Heart left ventricle (tissue), 16 donors: ENCODE results near the gene RPTOR. TPM values are rescaled to one million over a fixed set of nuclear protein-coding genes. Genes with fewer than 3 reads are reported as not detected.

Experiments
- ATAC-seq, 4 donors: fragments of 200-7000 bp; cut with Tn5 transposase; one replicate each; pipeline ENCODE4 v1.9.1; 2020 to 2022; ENCODE audit warnings: moderate library complexity in 4 of 4, mild to moderate bottlenecking in 3 of 4, moderate number of reproducible peaks in 1 of 4
- DNase-seq, 5 donors: peaks; one replicate each; pipeline ENCODE4 v3.0.0-alpha.2; 2020
- H3K27ac ChIP-seq, 12 donors: fragments of 200-600 bp; sonication (generic) in 4 of 12; one replicate each; pipeline versions ENCODE4 v1.5.0 to v1.8.0; 2016 to 2022; ENCODE audit warnings: mild to moderate bottlenecking in 2 of 12
- H3K27me3 ChIP-seq, 9 donors: fragments of 200-600 bp; sonication (generic) in 2 of 9; one replicate each; pipeline versions ENCODE4 v1.5.1 to v1.8.0; 2016 to 2022; ENCODE audit warnings: mild to moderate bottlenecking in 3 of 9
- H3K36me3 ChIP-seq, 9 donors: fragments of 200-600 bp; sonication (generic) in 2 of 9; one replicate each; pipeline versions ENCODE4 v1.5.0 to v1.8.0; 2018 to 2022; ENCODE audit warnings: mild to moderate bottlenecking in 2 of 9
- H3K4me1 ChIP-seq, 12 donors: fragments of 200-600 bp; sonication (generic) in 4 of 12; one replicate each; pipeline versions ENCODE4 v1.5.0 to v1.8.0; 2016 to 2022; ENCODE audit warnings: mild to moderate bottlenecking in 3 of 12
- H3K4me3 ChIP-seq, 12 donors: fragments of 200-600 bp; sonication (generic) in 4 of 12; one replicate each; pipeline versions ENCODE4 v1.5.0 to v1.8.0; 2017 to 2022; ENCODE audit warnings: mild to moderate bottlenecking in 9 of 12, moderate library complexity in 4 of 12
- H3K9me3 ChIP-seq, 12 donors: fragments of 200-600 bp; sonication (generic) in 4 of 12; one replicate each; pipeline versions ENCODE4 v1.5.0 to v1.8.0; 2016 to 2022; ENCODE audit warnings: mild to moderate bottlenecking in 1 of 12
- CTCF ChIP-seq, 12 donors: fragments of 200-600 bp; sonication (generic) in 4 of 12; IDR thresholded peaks; one replicate each; pipeline versions ENCODE4 v1.5.0 to v1.8.0; 2018 to 2022; ENCODE audit warnings: antibody characterized with exemption in 12 of 12, mild to moderate bottlenecking in 5 of 12
- POLR2A ChIP-seq, 2 donors: fragments of 450-650 bp; IDR thresholded peaks; one replicate each; pipeline ENCODE4 v1.6.1; 2017; ENCODE audit warnings: antibody characterized with exemption in 2 of 2, mild to moderate bottlenecking in 2 of 2, moderate library complexity in 2 of 2
- WGBS, 4 donors: extraction: QIAGEN DNeasy Blood & Tissue Kit in 2 of 4; methylation state at CpG; one replicate each; pipeline versions ENCODE4 v1.1.5 to v1.1.7; 2013 to 2018; 5-methylcytosine and 5-hydroxymethylcytosine counted together
- intact Hi-C, 10 donors: fragments of 100-400 bp; cut with DNase I; formaldehyde crosslinking; loops; one replicate each; pipeline versions ENCODE4 v1.11.1 to v1.14.2; 2022
- polyA plus RNA-seq, 2 donors: library from polyadenylated mRNA; stranded (reverse); fragments of 200-250 nt; gene quantifications; one replicate each; pipeline ENCODE4 v1.2.3, GENCODE V29; 2013
- total RNA-seq, 9 donors: library from RNA; depleted of rRNA in 2 of 9; stranded (reverse); fragments of >200 nt in 2 of 9; fragmentation: NEBNext Ultra II Directional in 3 of 9; extraction: Animal tissue kit (Norgen Biotek cat#: 25700) in 3 of 9; gene quantifications; one replicate each; pipeline versions ENCODE4 v1.1.0 to v1.2.4, GENCODE V29; 2016 to 2023
- donor health status: ischemic (EF 13 %, LVEDD 7.1; RV severe dilation, severe dysfunction).
- donor health status: healthy with polysubstance abuse.
- donor health status: DM: no; HTN: yes; CAD: no.
- donor health status: DM: no; HTN: no; CAD: no.
- donor health status: ischemic (EF 25% LVEDD 6.9; RV normal size, moderate dysfunction).
- donor health status: ischemic (EF 25% LVEDD 5.7; RV mildly dilated, moderate dysfunction).
- donor health status: healthy.
- donor health status: DM: yes; HTN: yes; CAD: no.
- donor health status: ischemic (EF 35%, LVEDD 5.7; RV mildly dilated, moderate dysfunction).
- donor health status: nonischemic (EF 11% LVEDD 7.7; RV severe dilation, severe dysfunction).
- donor health status: DM: yes; HTN: yes; CAD: no.
- donor health status: PGD.
- donor health status: ischemic (EF 29% LVEDD 5.4; RV normal size, mild dysfunction).
- donor health status: nonischemic (EF 23%, LVEDD 6.1; RV moderate dilation, normal function).

RPTOR gene
- total and polyA plus RNA-seq, 11 donors = 14.7 to 31.7 (median 26.0) TPM

- H3K4me3 ChIP-seq = no peak overlapping the region
- H3K27ac ChIP-seq = peak overlapping the region in 2 of 12 donors; percentile 31 to 63
- ATAC-seq (peak; percentile 67 to 86 (median 80)), DNase-seq (peak; percentile 66 to 82 (median 79))
- H3K4me1 ChIP-seq = peaks cover 0 to 43% (median 10%) of the 10 kb centered on the region in 12 donors
- TF ChIP-seq POLR2A (IDR thresholded peaks at IDR 0.05) (no peak), CTCF (IDR thresholded peaks at IDR 0.05) (peak in 4 of 12 donors; percentile 5 to 28 (median 20))
- WGBS, 4 donors = 64 to 67% (median 66%) methylated on average over 33 to 40 of the region's 40 CpGs
- H3K36me3 ChIP-seq = peaks cover 0 to 25% (median 3%) of the 10 kb centered on the region in 9 donors
- no peaks in the 10 kb centered on the region for H3K9me3 ChIP-seq
- no peaks in the 10 kb centered on the region for H3K27me3 ChIP-seq
- intact Hi-C loops = loop anchor here in 1 of 10 donors (10.0 kb wide), 1 partner anchor 434 kb away; no protein-coding TSS in a partner anchor
These were observed 314.6 kb downstream of the RPTOR start for GRCh38 chr17:80859002-80859941.

- Histone ChIP-seq H3K4me3 (no peak overlapping the region), H3K4me1 (peaks cover 0 to 43% (median 10%) of the 10 kb centered on the region in 12 donors), H3K27ac (peak overlapping the region in 1 of 12 donors; percentile 63), H3K36me3 (peaks cover 0 to 24% (median 3%) of the 10 kb centered on the region in 9 donors), H3K9me3 (no peaks in the 10 kb centered on the region), H3K27me3 (no peaks in the 10 kb centered on the region)
- no peak for TF ChIP-seq CTCF (IDR thresholded peaks at IDR 0.05)
- no peak for TF ChIP-seq POLR2A (IDR thresholded peaks at IDR 0.05)
- intact Hi-C loops = loop anchor here in 3 of 10 donors (10.0 kb wide), 4 partner anchors 105 to 435 kb away; no protein-coding TSS in a partner anchor
- DNase-seq (no peak), ATAC-seq (no peak)
- 96% methylated on average over 15 to 20 of the region's 20 CpGs for WGBS, 4 donors
These were observed 315.5 kb downstream of the RPTOR start for GRCh38 chr17:80860101-80860671.

- H3K27me3 ChIP-seq = no peaks in the 10 kb centered on the region
- no peak overlapping the region for H3K4me3 ChIP-seq
- TF ChIP-seq POLR2A (IDR thresholded peaks at IDR 0.05) = no peak
- TF ChIP-seq CTCF (IDR thresholded peaks at IDR 0.05) = no peak
- no peak for ATAC-seq
- H3K4me1 ChIP-seq = peaks cover 0 to 39% (median 10%) of the 10 kb centered on the region in 12 donors
- 78 to 85% (median 82%) methylated on average over 11 of the region's 11 CpGs for WGBS, 4 donors
- peak overlapping the region in 2 of 12 donors; percentile 5 to 13 for H3K27ac ChIP-seq
- no peaks in the 10 kb centered on the region for H3K9me3 ChIP-seq
- no peak for DNase-seq
- H3K36me3 ChIP-seq = peaks cover 0 to 17% (median 0%) of the 10 kb centered on the region in 9 donors
- intact Hi-C loops = loop anchor here in 3 of 10 donors (10.0 kb wide), 4 partner anchors 104 to 436 kb away; no protein-coding TSS in a partner anchor
These were observed 316.2 kb downstream of the RPTOR start for GRCh38 chr17:80860703-80861417.
